CD4-positive, alpha-beta T cell (primary cell): ENCODE data around the gene WNT5B. TPM values are rescaled to one million over a fixed set of nuclear protein-coding genes. Genes with fewer than 3 reads are reported as not detected.

ENCODE experiments used
- ATAC-seq: fragments of 200-7000 bp; cut with Tn5 transposase; one replicate; pipeline ENCODE4 v1.10.0; 2022; ENCODE audit warnings: mild to moderate bottlenecking; ENCODE audit not compliant: poor library complexity
- CTCF ChIA-PET: fragments of 350-600 bp; sonication (Branson Sonifier 250); formaldehyde crosslinking; loops from one replicate; lab custom pipeline; 2021; ENCODE audit warnings: antibody characterized with exemption, inconsistent platforms; lab: Charles Lee
- POLR2A ChIA-PET: fragments of 350-600 bp; sonication (Branson Sonifier 250); formaldehyde crosslinking; loops from one replicate; lab custom pipeline; 2021; ENCODE audit warnings: antibody characterized with exemption, inconsistent platforms; lab: Charles Lee
- DNase-seq, 14 experiments: peaks; one replicate each; pipeline ENCODE4 v3.0.0-alpha.2; 2013 to 2020; ENCODE audit warnings: mixed read lengths in 2 of 14
- H3K27ac ChIP-seq, 2 donors: one replicate each; pipeline versions ENCODE4 v1.5.1 to v1.7.0; 2013; ENCODE audit warnings: low read length in 2 of 2, low read depth in 1 of 2, mild to moderate bottlenecking in 1 of 2
- H3K27me3 ChIP-seq, 2 experiments: 1 replicate in 1 of 2; 2 replicates in 1 of 2; pipeline versions ENCODE4 v1.6.1 to v1.7.0; 2013; ENCODE audit warnings: low read length in 2 of 2, control low read depth in 1 of 2, mild to moderate bottlenecking in 1 of 2, moderate library complexity in 1 of 2; ENCODE audit not compliant: insufficient read depth in 2 of 2, control insufficient read depth in 1 of 2
- H3K36me3 ChIP-seq: one replicate; pipeline ENCODE4 v1.6.1; 2013; ENCODE audit warnings: low read length, control low read depth; ENCODE audit not compliant: insufficient read depth
- H3K4me1 ChIP-seq: one replicate; pipeline ENCODE4 v1.6.1; 2013; ENCODE audit warnings: low read length, control low read depth; ENCODE audit not compliant: insufficient read depth
- H3K4me3 ChIP-seq: one replicate; pipeline ENCODE4 v1.5.1; 2013; ENCODE audit warnings: mild to moderate bottlenecking, low read length, moderate library complexity
- H3K9me3 ChIP-seq, 2 experiments: 1 replicate in 1 of 2; 2 replicates in 1 of 2; pipeline versions ENCODE4 v1.6.1 to v1.7.0; 2013; ENCODE audit warnings: low read length in 2 of 2, mild to moderate bottlenecking in 2 of 2, control low read depth in 1 of 2, moderate library complexity in 1 of 2; ENCODE audit not compliant: control insufficient read depth in 1 of 2, insufficient read depth in 1 of 2
- H3K27ac Mint-ChIP-seq: one replicate; pipeline ENCODE4 v1.8.0; 2020; ENCODE audit warnings: mixed read lengths
- H3K27me3 Mint-ChIP-seq: one replicate; pipeline ENCODE4 v1.8.0; 2021; ENCODE audit warnings: mixed read lengths
- H3K36me3 Mint-ChIP-seq: one replicate; pipeline ENCODE4 v1.8.0; 2021; ENCODE audit warnings: low read depth, mixed read lengths
- H3K4me1 Mint-ChIP-seq: one replicate; pipeline ENCODE4 v1.8.0; 2021; ENCODE audit warnings: low read depth, mixed read lengths
- H3K4me3 Mint-ChIP-seq: one replicate; pipeline ENCODE4 v1.8.0; 2020; ENCODE audit warnings: mild to moderate bottlenecking, mixed read lengths
- H3K9me3 Mint-ChIP-seq: one replicate; pipeline ENCODE4 v1.8.0; 2020; ENCODE audit warnings: mixed read lengths
- intact Hi-C, 2 experiments: fragments of 100-400 bp; cut with DNase I in 1 of 2; cut with micrococcal nuclease in 1 of 2; formaldehyde crosslinking; loops; one replicate each; pipeline versions ENCODE4 v1.15.1 to v1.9.0; 2023 to 2025; cut with DNase I, micrococcal nuclease
- total RNA-seq, 174 experiments: library from RNA in 2 of 174; stranded (reverse) in 2 of 174; gene quantifications; one replicate each; pipeline ENCODE4 v1.2.3 and lab custom pipeline; 2021 to 2026
- TF ChIP-seq, protein P1 (sequence below): fragments of 200-600 bp; IDR thresholded peaks from one replicate; pipeline ENCODE4 v1.8.0; 2022; ENCODE audit warnings: antibody characterized with exemption, mild to moderate bottlenecking

Gene WNT5B
- total RNA-seq, 2 experiments from 2014 or later, result not detected

DNA sequence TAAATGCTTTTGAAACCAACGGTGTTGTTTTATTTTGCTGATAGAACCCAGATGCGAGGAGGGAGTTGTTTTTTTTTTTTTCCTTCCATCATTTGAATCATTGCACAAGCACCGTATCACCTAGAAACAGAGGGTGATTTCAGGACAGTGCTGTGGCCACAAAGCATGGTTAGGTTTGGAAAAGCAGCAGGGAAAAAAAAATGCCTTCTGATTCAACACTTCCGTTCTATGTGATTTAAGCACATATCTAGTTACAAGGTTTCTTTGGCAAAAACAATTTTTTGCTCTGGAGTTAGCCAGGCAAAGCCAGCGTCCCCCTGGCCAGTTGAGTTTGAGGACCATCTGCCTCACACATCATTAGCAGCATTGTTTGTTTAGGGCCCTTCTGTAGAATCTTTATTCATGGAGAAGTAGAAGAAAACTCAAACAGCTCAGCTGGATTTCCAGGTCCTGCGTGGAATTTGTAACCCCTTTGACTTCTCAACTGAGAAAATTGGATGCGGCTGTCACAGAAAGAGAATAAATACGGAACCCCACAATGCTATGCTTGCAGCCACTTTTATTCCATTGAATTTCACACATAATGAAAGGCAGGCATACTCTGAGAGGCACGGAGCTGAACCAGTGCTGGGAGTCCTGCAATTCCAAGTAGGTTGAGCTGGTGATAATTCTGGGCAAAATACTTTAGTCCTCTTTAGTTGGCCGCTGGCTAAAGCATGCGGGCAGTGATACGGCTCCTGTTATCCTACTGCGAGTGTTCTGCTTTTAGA is 17.0 kb upstream of the WNT5B start:
- no peak overlapping the region for H3K27ac Mint-ChIP-seq
- TF ChIP-seq, protein P1, sequence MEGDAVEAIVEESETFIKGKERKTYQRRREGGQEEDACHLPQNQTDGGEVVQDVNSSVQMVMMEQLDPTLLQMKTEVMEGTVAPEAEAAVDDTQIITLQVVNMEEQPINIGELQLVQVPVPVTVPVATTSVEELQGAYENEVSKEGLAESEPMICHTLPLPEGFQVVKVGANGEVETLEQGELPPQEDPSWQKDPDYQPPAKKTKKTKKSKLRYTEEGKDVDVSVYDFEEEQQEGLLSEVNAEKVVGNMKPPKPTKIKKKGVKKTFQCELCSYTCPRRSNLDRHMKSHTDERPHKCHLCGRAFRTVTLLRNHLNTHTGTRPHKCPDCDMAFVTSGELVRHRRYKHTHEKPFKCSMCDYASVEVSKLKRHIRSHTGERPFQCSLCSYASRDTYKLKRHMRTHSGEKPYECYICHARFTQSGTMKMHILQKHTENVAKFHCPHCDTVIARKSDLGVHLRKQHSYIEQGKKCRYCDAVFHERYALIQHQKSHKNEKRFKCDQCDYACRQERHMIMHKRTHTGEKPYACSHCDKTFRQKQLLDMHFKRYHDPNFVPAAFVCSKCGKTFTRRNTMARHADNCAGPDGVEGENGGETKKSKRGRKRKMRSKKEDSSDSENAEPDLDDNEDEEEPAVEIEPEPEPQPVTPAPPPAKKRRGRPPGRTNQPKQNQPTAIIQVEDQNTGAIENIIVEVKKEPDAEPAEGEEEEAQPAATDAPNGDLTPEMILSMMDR, result no peak
- no peak overlapping the region for H3K4me3 Mint-ChIP-seq

DNA sequence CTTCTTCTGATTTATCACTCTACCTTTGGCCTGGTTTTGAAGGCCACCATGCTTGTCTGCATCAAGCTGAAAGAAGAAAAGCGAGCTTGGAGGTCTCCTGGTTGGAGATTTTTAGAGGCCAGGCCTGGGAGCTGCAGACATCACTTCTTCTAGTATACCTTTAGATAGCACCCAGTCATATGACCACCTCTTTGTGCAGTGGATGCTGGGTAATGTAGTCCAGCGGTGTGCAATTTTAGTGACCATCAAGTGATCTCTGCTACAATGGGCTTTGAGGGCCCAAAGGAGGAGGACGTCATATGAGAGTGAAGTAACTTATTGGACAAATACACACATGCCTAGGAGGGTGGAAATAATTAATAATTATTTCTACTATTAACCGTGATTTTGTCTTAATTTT is 15.2 kb upstream of the WNT5B start:
- Mint-ChIP-seq H3K9me3 (no peaks in the 10 kb centered on the region), H3K36me3 (no peaks in the 10 kb centered on the region), H3K27me3 (no peaks in the 10 kb centered on the region), H3K27ac (no peak overlapping the region), H3K4me3 (no peak overlapping the region), H3K4me1 (no peaks in the 10 kb centered on the region)
- TF ChIP-seq, protein P1, result no peak
- ATAC-seq, result no peak
- no peaks in the 10 kb centered on the region for H3K36me3 ChIP-seq
- no peak for DNase-seq
- H3K27ac ChIP-seq, result no peak overlapping the region
- H3K4me1 ChIP-seq, result no peaks in the 10 kb centered on the region
- intact Hi-C loops, result no loop called here
- CTCF ChIA-PET, result no interaction called here
- no peaks in the 10 kb centered on the region for H3K9me3 ChIP-seq
- no peaks in the 10 kb centered on the region for H3K27me3 ChIP-seq
- POLR2A ChIA-PET, result no interaction called here
- H3K4me3 ChIP-seq, result no peak overlapping the region

More for the DNA sequence above, 17.0 kb upstream of the WNT5B start:
- CTCF ChIA-PET, result interaction anchor here (0.7 kb wide), 1 partner anchor 401 kb away, joined by 3 read pairs; no protein-coding TSS in a partner anchor
- POLR2A ChIA-PET, result no interaction called here
- Mint-ChIP-seq H3K4me1 (no peaks in the 10 kb centered on the region), H3K36me3 (no peaks in the 10 kb centered on the region), H3K27me3 (no peaks in the 10 kb centered on the region), H3K9me3 (no peaks in the 10 kb centered on the region)
- ATAC-seq, result no peak
- Histone ChIP-seq H3K4me1 (no peaks in the 10 kb centered on the region), H3K9me3 (no peaks in the 10 kb centered on the region), H3K27me3 (no peaks in the 10 kb centered on the region), H3K27ac (no peak overlapping the region), H3K4me3 (no peak overlapping the region), H3K36me3 (no peaks in the 10 kb centered on the region)
- DNase-seq, result no peak
- intact Hi-C loops, result no loop called here

DNA sequence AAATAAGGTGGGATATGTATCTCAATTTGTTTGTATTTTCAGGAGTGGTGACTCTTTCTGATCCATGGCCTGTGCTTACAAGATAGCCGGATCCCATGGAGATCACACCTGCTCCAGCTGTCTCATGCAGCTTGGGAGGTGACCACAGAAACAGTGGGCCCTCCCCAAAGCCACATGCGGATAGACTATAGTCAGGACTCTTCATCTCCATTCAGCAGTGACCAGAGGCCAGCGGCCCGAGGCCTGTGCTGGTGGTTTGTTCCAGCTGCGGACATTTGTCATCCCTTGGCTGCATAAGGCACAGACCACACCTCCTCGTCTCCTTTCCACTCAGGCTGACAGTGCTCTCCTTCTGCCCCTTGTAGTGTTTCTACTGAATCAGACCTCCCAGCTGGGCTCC is 14.7 kb upstream of the WNT5B start:
- Histone ChIP-seq H3K27me3 (no peaks in the 10 kb centered on the region), H3K36me3 (no peaks in the 10 kb centered on the region), H3K9me3 (no peaks in the 10 kb centered on the region), H3K4me3 (no peak overlapping the region), H3K4me1 (no peaks in the 10 kb centered on the region), H3K27ac (no peak overlapping the region)
- ChIA-PET CTCF (no interaction called here), POLR2A (no interaction called here)
- H3K9me3 Mint-ChIP-seq, result no peaks in the 10 kb centered on the region
- no peak overlapping the region for H3K27ac Mint-ChIP-seq
- ATAC-seq (no peak), DNase-seq (no peak)
- intact Hi-C loops, result no loop called here
- H3K4me3 Mint-ChIP-seq, result no peak overlapping the region
- no peaks in the 10 kb centered on the region for H3K27me3 Mint-ChIP-seq
- TF ChIP-seq, protein P1, result no peak
- no peaks in the 10 kb centered on the region for H3K4me1 Mint-ChIP-seq
- H3K36me3 Mint-ChIP-seq, result no peaks in the 10 kb centered on the region
